ENCODE data around the gene CHSY3. TPM values are rescaled to one million over a fixed set of nuclear protein-coding genes. Genes with fewer than 3 reads are reported as not detected.

The CHSY3 gene
- polyA plus RNA-seq, 1 experiment, result 0.67 TPM

DNA sequence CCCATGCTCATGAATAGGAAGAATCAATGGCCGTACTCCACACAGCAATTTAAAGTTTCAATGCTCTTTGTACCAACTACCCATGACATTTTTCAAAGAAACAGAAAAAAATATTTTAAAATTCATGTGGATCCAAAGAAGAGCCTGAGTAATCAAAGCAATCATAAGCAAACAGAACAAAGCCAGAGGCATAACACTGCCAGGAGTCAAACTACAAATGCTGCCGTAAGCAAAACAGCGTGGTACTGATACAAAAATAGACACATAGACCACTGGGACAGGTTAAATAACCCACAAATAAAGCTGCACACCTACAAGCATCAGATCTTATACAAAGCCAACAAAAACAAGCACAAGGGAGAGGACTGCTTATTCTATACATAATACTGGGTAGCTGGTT is 107.7 kb downstream of the CHSY3 start:
- no peak overlapping the region for H3K4me3 ChIP-seq (ENCODE audit: low read depth, low read length)
- H3K9me3 ChIP-seq (ENCODE audit: control insufficient read depth, insufficient read depth, low read length), result no peaks in the 10 kb centered on the region
- DNase-seq (ENCODE audit: low read depth, low spot score), result no peak
- CTCF ChIA-PET, result no interaction called here
- TF ChIP-seq, protein P1, sequence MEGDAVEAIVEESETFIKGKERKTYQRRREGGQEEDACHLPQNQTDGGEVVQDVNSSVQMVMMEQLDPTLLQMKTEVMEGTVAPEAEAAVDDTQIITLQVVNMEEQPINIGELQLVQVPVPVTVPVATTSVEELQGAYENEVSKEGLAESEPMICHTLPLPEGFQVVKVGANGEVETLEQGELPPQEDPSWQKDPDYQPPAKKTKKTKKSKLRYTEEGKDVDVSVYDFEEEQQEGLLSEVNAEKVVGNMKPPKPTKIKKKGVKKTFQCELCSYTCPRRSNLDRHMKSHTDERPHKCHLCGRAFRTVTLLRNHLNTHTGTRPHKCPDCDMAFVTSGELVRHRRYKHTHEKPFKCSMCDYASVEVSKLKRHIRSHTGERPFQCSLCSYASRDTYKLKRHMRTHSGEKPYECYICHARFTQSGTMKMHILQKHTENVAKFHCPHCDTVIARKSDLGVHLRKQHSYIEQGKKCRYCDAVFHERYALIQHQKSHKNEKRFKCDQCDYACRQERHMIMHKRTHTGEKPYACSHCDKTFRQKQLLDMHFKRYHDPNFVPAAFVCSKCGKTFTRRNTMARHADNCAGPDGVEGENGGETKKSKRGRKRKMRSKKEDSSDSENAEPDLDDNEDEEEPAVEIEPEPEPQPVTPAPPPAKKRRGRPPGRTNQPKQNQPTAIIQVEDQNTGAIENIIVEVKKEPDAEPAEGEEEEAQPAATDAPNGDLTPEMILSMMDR (IDR thresholded peaks at IDR 0.05; ENCODE audit: low read depth, low read length), result no peak
- no peaks in the 10 kb centered on the region for H3K27me3 ChIP-seq (ENCODE audit: control insufficient read depth, insufficient read depth, low read length)
- POLR2A ChIA-PET, result no interaction called here
- no peak overlapping the region for H3K27ac ChIP-seq (ENCODE audit: low read depth, low read length)

DNA sequence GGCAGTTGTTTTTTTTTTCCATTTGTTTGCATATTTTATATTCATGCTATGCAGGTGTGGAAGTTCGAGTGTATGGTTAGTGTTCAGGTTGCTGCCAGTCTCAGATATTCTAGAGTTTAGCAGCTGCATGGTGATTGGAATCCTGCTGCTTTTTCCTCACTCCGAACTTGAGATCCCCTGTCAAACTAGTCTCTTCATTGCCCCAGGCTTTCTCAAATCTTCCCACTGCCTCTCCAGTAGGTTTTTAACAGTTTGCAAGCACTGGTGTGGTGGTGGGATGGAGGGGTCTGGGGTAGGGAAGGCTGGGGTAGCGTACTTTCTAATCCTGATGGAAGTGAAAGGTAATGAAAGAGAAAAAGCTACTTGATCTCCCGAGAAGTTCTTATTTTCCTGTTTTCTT is 112.9 kb downstream of the CHSY3 start:
- H3K27me3 ChIP-seq (ENCODE audit: control insufficient read depth, insufficient read depth, low read length), result no peaks in the 10 kb centered on the region
- CTCF ChIA-PET, result no interaction called here
- TF ChIP-seq, protein P1 (IDR thresholded peaks at IDR 0.05; ENCODE audit: low read depth, low read length), result no peak

DNA sequence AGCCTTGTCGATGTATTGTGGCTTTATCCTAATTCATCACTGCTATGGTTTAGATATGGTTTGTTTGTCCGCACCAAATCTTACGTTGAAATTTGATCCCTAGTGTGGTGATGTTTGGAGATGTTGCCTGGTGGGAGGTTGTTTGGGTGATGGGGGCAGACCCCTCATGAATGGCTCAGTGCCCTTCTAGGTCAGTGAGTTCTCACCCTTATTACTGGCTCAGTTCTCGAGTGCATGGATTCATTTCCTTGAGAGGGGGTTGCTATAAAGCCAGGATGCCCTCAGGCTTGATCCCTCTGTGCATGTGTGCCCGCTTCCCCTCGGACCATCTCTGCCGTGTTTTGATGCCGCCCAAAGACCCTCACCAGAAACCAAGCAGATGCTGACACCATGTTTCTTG is 114.4 kb downstream of the CHSY3 start:
- Histone ChIP-seq H3K9me3 (ENCODE audit: control insufficient read depth, insufficient read depth, low read length) (no peaks in the 10 kb centered on the region), H3K27ac (ENCODE audit: low read depth, low read length) (no peak overlapping the region), H3K4me3 (ENCODE audit: low read depth, low read length) (no peak overlapping the region), H3K27me3 (ENCODE audit: control insufficient read depth, insufficient read depth, low read length) (no peaks in the 10 kb centered on the region)
- DNase-seq (ENCODE audit: low read depth, low spot score), result no peak
- CTCF ChIA-PET, result no interaction called here
- TF ChIP-seq, protein P1 (IDR thresholded peaks at IDR 0.05; ENCODE audit: low read depth, low read length), result no peak
- POLR2A ChIA-PET, result no interaction called here

More for the DNA sequence above, 112.9 kb downstream of the CHSY3 start:
- H3K9me3 ChIP-seq (ENCODE audit: control insufficient read depth, insufficient read depth, low read length), result no peaks in the 10 kb centered on the region
- no peak for DNase-seq (ENCODE audit: low read depth, low spot score)
- H3K27ac ChIP-seq (ENCODE audit: low read depth, low read length), result no peak overlapping the region
- POLR2A ChIA-PET, result no interaction called here
- H3K4me3 ChIP-seq (ENCODE audit: low read depth, low read length), result no peak overlapping the region

DNA sequence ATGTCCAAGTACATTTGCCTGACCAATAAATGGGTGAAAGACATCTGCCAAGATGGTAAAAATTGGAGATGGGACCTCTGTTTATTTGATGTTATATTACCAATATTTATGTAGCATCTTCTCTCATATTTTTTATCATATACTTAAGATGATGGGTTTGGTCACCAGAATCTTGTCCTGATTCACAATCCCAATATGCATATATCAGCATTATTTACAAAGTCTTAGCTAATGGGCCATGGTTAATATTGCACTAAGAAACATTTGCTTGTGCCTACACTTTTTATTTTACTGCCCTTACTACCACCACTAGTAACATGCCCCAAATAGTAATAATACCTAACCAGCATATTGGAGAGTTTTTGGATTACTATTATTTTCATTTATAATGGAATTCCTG is 116.7 kb downstream of the CHSY3 start:
- POLR2A ChIA-PET, result no interaction called here
- CTCF ChIA-PET, result no interaction called here
- TF ChIP-seq, protein P1 (IDR thresholded peaks at IDR 0.05; ENCODE audit: low read depth, low read length), result no peak

DNA sequence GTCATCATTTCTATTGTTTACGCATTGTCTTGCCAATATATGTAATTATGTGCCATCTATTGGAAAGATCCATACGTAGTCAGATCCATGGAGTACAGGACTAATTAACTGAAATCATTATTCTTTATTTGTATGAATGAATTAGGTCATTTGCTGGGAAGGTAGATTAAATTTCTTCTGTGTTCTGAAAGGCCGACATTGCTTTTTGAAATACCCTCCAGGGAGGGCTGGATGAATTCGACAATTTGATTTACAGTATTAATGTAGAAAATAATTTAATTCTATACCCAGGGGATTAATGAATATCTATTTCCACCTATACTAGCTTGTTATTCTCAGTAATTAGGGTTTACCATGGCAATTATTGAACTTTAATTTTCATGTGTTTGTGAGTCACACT is 117.6 kb downstream of the CHSY3 start:
- CTCF ChIA-PET, result no interaction called here
- Histone ChIP-seq H3K27ac (ENCODE audit: low read depth, low read length) (no peak overlapping the region), H3K4me3 (ENCODE audit: low read depth, low read length) (no peak overlapping the region), H3K27me3 (ENCODE audit: control insufficient read depth, insufficient read depth, low read length) (no peaks in the 10 kb centered on the region), H3K9me3 (ENCODE audit: control insufficient read depth, insufficient read depth, low read length) (no peaks in the 10 kb centered on the region)
- POLR2A ChIA-PET, result no interaction called here
- no peak for DNase-seq (ENCODE audit: low read depth, low spot score)
- TF ChIP-seq, protein P1 (IDR thresholded peaks at IDR 0.05; ENCODE audit: low read depth, low read length), result no peak

More for the DNA sequence above, 116.7 kb downstream of the CHSY3 start:
- no peaks in the 10 kb centered on the region for H3K27me3 ChIP-seq (ENCODE audit: control insufficient read depth, insufficient read depth, low read length)
- no peak overlapping the region for H3K4me3 ChIP-seq (ENCODE audit: low read depth, low read length)
- no peak for DNase-seq (ENCODE audit: low read depth, low spot score)
- no peak overlapping the region for H3K27ac ChIP-seq (ENCODE audit: low read depth, low read length)
- no peaks in the 10 kb centered on the region for H3K9me3 ChIP-seq (ENCODE audit: control insufficient read depth, insufficient read depth, low read length)
